Measurements from ENCODE around the gene NTRK3.

DNA sequence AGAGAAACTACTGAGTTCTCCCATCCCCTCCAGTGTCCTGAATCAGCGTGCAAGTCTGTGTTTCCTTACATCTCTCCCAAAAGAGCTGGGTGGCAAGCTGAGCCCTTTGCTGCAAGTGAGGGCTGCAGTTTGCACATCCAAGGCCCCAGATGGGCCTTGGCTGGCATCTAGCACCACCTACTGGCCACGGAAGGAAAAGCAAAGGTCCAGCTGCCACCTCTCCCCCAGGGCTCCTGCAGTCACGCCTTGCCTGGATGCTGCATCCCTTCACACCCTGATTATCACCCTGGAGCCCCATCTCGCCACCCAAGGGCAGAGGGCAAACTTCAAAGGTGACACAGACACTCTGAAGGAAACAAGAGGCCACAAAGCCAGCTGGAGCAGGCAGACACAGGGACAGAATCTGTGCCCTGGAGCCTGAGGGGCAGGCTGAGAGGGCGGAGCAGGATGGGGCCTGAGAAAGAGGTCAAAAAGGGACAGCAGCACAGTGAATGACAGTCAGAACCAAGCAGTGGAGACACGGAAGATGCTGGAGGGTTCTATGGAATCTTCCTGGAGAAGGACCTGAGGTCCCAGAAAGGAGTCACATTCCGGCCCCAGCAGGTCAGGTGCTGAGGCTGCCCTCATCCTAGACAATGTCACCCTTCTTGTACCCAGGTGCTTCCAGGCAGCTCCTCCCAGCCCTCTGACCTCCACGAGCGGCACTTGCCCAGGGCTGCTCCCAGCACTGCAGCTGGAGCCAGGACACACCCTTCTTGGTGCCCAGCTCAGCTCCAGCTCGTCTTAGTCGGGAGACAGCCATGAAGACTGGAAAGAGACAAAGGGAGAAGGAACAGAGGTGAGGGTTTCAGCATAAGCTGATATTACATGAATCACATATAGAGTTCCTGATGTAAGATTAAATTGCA is 18.3 kb upstream of the NTRK3 start:
- TF ChIP-seq EZH2 (IDR thresholded peaks at IDR 0.05; ENCODE audit: low read length, unreplicated experiment) (no peak), CTCF (conservative IDR thresholded peaks at IDR 0.05; ENCODE audit: low read depth, low read length) (peak; percentile 79), EZH2phosphoT487 (IDR thresholded peaks at IDR 0.05; ENCODE audit: borderline replicate concordance, low read length) (no peak)

Measured in PC-3 (cell line).